Activated T-cell treated with anti-CD3 and anti-CD28 coated beads, Interleukin-2, amount 50 U/mL, for 72 hours (primary cell): ENCODE data around the gene FBRSL1. TPM values are rescaled to one million over a fixed set of nuclear protein-coding genes. Genes with fewer than 3 reads are reported as not detected.
"Not testable (repeated sequence)": the region's sequence is repeated elsewhere in the genome, so short reads cannot be mapped to it uniquely, and the experiment has no call there.

Source experiments
- ATAC-seq, 2 donors: fragments of 150-1000 bp; cut with Tn5 transposase; replicated peaks in 1 of 2; 2 replicates each; pipeline ENCODE4 v1.10.0; 2021; ENCODE audit warnings: moderate library complexity in 2 of 2, mild to moderate bottlenecking in 1 of 2
- DNase-seq, 2 donors: peaks; one replicate each; pipeline ENCODE4 v3.0.0; 2021 to 2022; ENCODE audit warnings: mixed read lengths in 1 of 2
- H3K27ac Mint-ChIP-seq: one replicate; pipeline ENCODE4 v1.8.0; 2022; ENCODE audit warnings: mild to moderate bottlenecking, moderate library complexity, mixed read lengths
- H3K27me3 Mint-ChIP-seq: one replicate; pipeline ENCODE4 v1.8.0; 2022; ENCODE audit warnings: low read depth, mixed read lengths
- H3K36me3 Mint-ChIP-seq, 2 donors: one replicate each; pipeline ENCODE4 v1.8.0; 2022; ENCODE audit warnings: mixed read lengths in 2 of 2, mild to moderate bottlenecking in 1 of 2; ENCODE audit not compliant: insufficient read depth in 2 of 2
- H3K4me1 Mint-ChIP-seq: one replicate; pipeline ENCODE4 v1.8.0; 2022; ENCODE audit warnings: low read depth, mixed read lengths
- H3K4me3 Mint-ChIP-seq, 2 donors: one replicate each; pipeline ENCODE4 v1.8.0; 2022; ENCODE audit warnings: mild to moderate bottlenecking in 2 of 2, mixed read lengths in 2 of 2, moderate library complexity in 2 of 2
- H3K9me3 Mint-ChIP-seq, 2 donors: one replicate each; pipeline ENCODE4 v1.8.0; 2022; ENCODE audit warnings: mixed read lengths in 2 of 2
- total RNA-seq, 2 donors: library from RNA; stranded (reverse); gene quantifications; one replicate each; pipeline ENCODE4 v1.2.3, GENCODE V29; 2022

Gene FBRSL1
- total RNA-seq, 2 donors from 2014 or later: 37.0 to 42.7 TPM

DNA sequence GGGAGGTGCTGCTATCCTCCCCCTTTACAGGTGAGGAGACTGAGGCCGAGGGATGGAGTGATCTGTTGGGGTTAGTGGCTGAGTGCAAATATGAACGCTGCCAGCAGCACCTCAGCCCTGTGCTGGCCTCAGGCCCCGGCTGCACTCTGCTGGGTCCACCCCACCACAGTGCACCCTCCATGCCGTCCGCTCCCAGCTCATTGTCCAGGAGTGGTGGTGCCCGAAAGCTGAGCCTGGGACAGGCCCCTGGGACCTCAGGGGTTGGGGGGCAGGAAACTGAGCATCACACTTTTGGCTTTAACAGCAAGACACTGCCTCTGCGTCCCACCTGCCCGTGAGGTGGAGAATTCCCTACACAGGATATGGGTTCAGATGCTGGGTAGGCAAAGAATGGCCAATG, 31.5 kb upstream of the FBRSL1 start:
- H3K4me1 Mint-ChIP-seq: no peaks in the 10 kb centered on the region
- DNase-seq (no peak), ATAC-seq (no peak)
- H3K27me3 Mint-ChIP-seq: no peaks in the 10 kb centered on the region
- H3K36me3 Mint-ChIP-seq: no peaks in the 10 kb centered on the region
- H3K4me3 Mint-ChIP-seq: no peak overlapping the region
- H3K27ac Mint-ChIP-seq: no peak overlapping the region
- peaks cover 2 to 9% of the 10 kb centered on the region in 2 donors for H3K9me3 Mint-ChIP-seq

DNA sequence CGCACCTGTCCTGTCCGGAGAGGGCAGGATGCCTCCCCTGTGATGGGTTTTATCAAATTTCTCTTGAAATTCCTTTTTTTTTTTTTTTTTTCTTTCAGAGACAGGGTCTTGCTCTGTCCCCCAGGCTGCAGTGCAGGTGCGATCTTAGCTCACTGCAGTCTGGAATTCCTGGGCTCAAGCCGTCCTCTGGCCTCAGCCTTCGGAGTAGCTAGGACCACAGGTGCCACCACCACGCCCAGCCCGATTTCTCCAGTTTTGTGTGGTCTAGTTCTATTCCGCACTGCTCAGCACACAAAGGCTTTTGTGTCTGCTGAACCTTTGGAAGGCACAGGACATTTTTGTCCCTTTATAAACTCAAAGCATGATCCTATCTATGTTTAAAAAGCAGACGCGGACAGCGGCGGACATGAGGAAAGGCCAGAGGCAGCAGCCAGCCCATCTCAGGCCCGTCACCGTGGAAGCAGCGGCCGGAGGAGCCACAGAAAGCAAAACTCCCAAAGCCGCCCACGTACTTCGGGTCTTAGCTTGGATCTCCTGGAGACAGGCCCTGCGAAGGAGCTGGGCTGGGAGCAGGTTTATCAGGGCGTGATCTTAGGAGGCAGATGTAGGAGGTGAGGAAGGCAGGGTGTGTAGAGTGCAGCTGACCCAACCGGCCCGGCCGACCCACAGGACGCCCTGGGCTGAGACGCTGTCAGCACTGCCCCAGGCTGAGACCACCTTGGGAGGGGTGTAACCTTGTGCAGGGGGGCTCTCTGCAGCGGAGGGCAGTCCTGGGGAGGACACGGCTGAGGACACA, 30.9 kb upstream of the FBRSL1 start:
- Mint-ChIP-seq H3K4me3 (no peak overlapping the region), H3K9me3 (peaks cover 2 to 9% of the 10 kb centered on the region in 2 donors), H3K4me1 (no peaks in the 10 kb centered on the region), H3K27ac (no peak overlapping the region), H3K27me3 (no peaks in the 10 kb centered on the region), H3K36me3 (no peaks in the 10 kb centered on the region)
- DNase-seq: no peak
- no peak for ATAC-seq

DNA sequence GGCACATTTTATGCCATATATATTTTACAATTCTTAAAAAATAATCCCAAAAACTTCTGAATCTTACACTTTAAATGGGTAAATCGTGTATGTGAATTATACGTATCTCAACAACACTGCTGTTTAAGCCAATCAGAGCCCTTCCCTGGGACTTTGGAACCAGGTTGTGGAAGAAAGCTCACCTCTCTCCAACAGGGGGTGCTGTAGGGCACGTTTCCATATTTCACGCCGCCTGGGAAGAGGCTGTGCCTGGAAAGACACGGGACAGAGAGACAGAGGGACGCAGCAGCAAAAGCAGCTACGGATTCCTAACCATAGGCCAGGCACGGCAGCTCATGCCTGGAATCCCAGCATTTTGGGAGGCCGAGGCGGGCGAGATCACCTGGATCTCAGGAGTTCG, 29.4 kb upstream of the FBRSL1 start:
- Mint-ChIP-seq H3K4me3 (no peak overlapping the region), H3K9me3 (peaks cover 2 to 5% of the 10 kb centered on the region in 2 donors), H3K4me1 (no peaks in the 10 kb centered on the region), H3K36me3 (no peaks in the 10 kb centered on the region), H3K27ac (no peak overlapping the region), H3K27me3 (no peaks in the 10 kb centered on the region)
- ATAC-seq (no peak), DNase-seq (no peak)

DNA sequence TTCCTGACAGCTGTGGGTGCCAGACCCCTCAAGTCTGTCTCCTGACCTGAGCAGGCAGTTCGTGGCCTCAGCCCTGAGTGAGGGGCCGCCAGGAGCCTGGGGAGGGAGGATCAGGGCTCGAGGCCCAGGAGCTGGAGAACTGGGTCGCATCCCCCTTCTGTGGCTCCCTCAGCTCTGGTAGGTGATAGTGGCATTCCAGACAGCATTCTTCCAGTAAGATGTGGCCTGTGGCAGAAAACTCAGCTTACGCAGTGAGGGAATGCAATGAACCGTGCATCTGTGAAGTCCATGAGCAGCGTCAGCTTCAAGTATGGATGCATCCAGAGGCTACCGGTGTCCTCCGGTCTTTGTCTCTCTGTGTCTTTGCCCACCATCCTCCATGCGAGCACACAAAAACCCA, 28.4 kb upstream of the FBRSL1 start:
- H3K9me3 Mint-ChIP-seq: no peaks in the 10 kb centered on the region
- ATAC-seq: no peak
- no peaks in the 10 kb centered on the region for H3K4me1 Mint-ChIP-seq
- no peak for DNase-seq
- no peaks in the 10 kb centered on the region for H3K36me3 Mint-ChIP-seq
- no peak overlapping the region for H3K27ac Mint-ChIP-seq
- H3K4me3 Mint-ChIP-seq: no peak overlapping the region
- no peaks in the 10 kb centered on the region for H3K27me3 Mint-ChIP-seq

DNA sequence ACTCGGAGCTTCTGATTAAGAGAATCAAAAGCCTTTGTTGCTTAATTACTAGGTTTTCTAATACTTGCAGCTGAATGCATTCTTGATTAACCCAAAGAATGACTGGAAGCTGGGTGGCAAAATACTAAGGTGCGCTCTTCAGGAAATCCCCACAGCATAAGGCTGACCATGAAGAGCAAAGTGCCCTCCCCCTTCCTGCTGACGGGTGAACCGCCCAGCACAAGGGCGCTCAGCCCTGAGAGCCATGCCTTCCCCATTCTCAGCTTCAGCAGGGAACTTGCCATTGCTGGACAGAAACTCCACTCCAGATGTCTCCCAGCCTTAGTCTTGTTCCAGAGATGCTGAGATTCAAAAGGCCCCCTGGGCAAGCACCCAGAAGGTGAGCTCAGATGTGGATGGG, 27.2 kb upstream of the FBRSL1 start:
- Mint-ChIP-seq H3K27me3 (no peaks in the 10 kb centered on the region), H3K4me3 (no peak overlapping the region), H3K4me1 (peaks cover 2% of the 10 kb centered on the region), H3K27ac (no peak overlapping the region), H3K9me3 (no peaks in the 10 kb centered on the region), H3K36me3 (no peaks in the 10 kb centered on the region)
- ATAC-seq (no peak), DNase-seq (no peak)

DNA sequence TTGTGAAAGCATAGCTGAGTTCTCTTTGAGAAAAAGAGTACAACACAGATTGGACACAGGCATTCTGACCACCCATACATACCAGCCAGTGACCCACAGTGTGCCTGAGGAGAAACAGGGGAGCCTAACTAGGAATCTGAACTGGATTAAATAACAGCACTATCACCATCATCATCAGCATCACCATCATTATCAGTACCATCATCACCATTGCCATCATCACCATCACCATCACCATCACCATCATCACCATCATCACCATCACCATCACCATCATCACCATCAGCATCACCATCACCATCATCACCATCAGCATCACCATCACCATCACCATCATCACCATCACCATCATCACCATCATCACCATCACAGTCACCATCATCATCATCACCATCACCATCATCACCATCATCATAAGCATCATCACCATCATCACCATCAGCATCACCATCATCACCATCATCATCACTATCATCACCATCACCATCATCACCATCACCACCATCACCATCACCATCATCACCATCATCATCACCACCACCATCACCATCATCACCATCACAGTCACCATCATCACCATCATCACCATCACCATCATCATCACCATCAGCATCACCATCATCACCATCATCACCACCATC, 26.5 kb upstream of the FBRSL1 start:
- H3K27me3 Mint-ChIP-seq, H3K9me3 Mint-ChIP-seq, H3K36me3 Mint-ChIP-seq: not testable (repeated sequence)

DNA sequence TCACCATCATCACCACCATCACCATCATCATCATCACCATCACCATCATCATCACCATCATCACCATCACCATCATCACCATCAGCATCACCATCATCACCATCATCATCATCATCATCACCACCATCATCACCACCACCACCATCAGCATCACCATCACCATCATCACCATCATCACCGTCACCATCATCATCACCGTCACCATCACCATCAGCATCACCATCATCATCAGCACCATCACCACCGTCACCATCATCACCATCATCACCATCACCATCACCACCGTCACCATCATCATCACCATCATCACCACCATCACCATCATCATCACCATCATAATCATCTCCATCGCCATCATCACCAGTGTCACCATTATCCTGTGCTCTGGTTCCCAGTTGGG, 25.6 kb upstream of the FBRSL1 start:
- H3K27me3 Mint-ChIP-seq, DNase-seq, H3K27ac Mint-ChIP-seq, H3K9me3 Mint-ChIP-seq, ATAC-seq, H3K36me3 Mint-ChIP-seq, H3K4me3 Mint-ChIP-seq: not testable (repeated sequence)
- H3K4me1 Mint-ChIP-seq: peaks cover 15% of the 10 kb centered on the region

More for the DNA sequence above, 26.5 kb upstream of the FBRSL1 start:
- H3K27ac Mint-ChIP-seq, H3K4me1 Mint-ChIP-seq, ATAC-seq, DNase-seq, H3K4me3 Mint-ChIP-seq: not testable (repeated sequence)

DNA sequence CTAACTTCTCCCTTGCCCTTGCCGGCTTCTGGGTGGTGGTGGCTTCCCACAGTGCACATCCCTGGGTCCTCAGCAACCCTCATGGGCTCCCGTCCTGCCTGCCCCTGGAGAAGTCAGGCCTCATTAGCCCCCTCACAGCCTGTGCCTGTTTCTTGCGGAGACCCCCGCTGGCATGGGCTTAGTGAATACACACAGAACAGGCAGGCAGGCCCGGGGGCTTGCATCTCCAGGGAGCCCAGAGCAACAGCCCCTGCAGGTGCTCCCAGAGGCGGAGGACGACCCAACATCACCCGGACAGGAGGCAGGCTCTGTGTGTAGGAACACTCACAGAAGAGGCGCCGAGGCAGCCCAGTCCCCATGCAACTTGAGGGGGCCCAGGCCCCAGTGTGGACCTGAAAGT, 25.1 kb upstream of the FBRSL1 start:
- Mint-ChIP-seq H3K36me3 (no peaks in the 10 kb centered on the region), H3K9me3 (no peaks in the 10 kb centered on the region), H3K27me3 (peaks cover 8% of the 10 kb centered on the region), H3K27ac (no peak overlapping the region), H3K4me1 (peaks cover 20% of the 10 kb centered on the region), H3K4me3 (no peak overlapping the region)
- DNase-seq: no peak
- no peak for ATAC-seq

DNA sequence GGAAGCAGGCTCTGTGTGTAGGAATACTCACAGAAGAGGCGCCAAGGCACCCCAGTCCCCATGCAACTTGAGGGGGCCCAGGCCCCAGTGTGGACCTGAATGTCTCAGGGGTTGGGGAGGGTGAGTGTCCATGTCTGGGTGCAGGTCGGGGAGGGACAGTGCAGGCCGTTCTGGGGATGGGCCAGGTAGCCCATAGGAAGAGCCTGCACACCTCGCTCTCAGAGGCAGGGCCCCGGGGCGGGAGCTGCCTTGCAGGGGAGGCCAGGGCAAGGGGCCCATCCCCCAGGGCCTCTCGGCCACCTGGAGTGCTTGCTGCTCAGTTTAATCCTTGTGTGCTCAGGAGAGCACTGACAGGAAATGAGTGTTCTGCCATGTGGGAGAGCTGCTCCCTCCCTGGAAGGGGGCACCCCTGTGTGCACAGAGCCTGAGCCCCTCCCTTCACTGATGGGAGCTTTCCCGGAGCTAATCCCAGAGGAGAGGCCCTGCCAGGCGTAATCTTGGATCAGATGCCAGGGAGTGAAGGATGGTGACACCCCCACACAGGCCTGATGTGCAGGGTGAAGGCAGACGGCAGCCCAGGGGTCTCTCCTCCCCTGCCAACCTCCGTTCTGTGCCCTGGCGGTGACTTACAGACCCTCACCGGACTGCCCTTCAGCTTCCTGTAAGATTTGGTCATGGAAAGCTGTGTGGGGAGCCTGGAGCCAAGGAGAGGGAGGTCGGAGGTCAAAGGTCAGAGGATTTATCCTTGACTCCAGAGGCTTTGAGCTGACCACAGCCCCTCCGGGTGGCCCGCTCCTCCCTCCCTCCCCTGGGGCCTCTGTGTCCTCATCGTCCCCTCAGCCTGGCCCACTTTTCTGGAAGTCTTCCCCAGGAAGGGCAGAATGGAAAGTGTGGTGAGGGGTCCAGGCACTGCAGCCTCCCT, 24.4 kb upstream of the FBRSL1 start:
- no peak for ATAC-seq
- Mint-ChIP-seq H3K9me3 (no peaks in the 10 kb centered on the region), H3K27ac (no peak overlapping the region), H3K36me3 (no peaks in the 10 kb centered on the region), H3K27me3 (peaks cover 12% of the 10 kb centered on the region), H3K4me1 (peaks cover 26% of the 10 kb centered on the region), H3K4me3 (no peak overlapping the region)
- DNase-seq: no peak

DNA sequence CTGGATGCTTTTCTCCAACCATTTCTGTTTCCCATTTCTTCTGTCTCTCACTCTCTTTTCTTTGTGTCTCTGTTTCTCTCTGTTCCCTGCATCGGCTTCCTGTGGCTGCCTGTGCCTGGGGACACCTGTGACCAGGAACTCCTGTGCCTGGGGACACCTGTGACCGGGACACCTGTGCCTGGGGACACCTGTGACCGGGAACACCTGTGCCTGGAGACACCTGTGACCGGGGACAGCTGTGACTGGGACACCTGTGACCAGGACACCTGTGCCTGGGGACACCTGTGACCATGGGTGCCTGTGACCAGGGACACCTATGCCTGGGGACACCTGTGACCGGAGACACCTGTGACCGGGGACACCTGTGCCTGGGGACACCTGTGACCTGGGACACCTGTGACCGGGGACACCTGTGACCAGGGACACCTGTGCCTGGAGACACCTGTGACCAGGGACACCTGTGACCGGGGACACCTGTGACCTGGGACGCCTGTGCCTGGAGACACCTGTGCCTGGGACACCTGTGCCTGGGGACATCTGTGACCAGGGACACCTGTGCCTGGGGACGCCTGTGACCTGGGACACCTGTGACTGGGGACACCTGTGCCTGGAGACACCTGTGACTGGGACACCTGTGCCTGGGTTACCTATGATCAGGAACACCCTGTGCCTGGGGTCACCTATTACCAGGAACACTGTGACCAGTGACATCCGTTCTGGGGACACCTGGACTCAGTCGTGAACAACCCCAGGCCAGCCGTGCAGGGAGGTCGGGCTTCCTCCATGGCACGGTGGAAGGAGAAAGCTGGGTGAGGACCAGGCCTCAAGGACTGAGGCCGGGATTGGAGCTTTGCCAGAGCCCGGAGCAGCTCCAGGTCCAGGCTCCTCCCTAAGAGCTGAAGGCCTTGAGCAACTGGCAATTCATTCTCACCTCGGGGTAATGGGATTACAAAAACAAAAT, 23.4 kb upstream of the FBRSL1 start:
- Mint-ChIP-seq H3K36me3 (no peaks in the 10 kb centered on the region), H3K9me3 (no peaks in the 10 kb centered on the region), H3K27me3 (peaks cover 12% of the 10 kb centered on the region), H3K27ac (no peak overlapping the region), H3K4me3 (no peak overlapping the region), H3K4me1 (peaks cover 33% of the 10 kb centered on the region)
- no peak for ATAC-seq
- no peak for DNase-seq

DNA sequence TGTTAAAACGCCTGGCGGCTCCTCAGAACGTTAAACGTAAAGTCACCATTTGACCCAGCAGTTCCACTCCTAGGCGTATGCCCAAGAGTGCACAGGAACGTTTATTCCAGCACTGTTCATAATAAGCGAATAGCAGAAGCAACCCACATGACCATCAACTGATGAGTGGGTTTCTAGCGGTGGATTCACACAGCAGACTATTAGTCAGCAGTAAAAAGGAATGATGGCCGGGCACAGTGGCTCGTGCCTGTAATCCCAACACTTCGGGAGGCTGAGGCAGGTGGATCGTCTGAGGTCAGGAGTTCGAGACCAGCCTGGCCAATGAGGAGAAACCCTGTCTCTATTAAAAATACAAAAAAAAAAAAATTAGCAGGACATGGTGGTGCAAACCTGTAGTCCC, 22.4 kb upstream of the FBRSL1 start:
- no peak overlapping the region for H3K4me3 Mint-ChIP-seq
- H3K27me3 Mint-ChIP-seq: peaks cover 12% of the 10 kb centered on the region
- DNase-seq: no peak
- ATAC-seq: no peak
- H3K9me3 Mint-ChIP-seq: no peaks in the 10 kb centered on the region
- H3K4me1 Mint-ChIP-seq: peaks cover 35% of the 10 kb centered on the region
- H3K36me3 Mint-ChIP-seq: no peaks in the 10 kb centered on the region
- no peak overlapping the region for H3K27ac Mint-ChIP-seq

DNA sequence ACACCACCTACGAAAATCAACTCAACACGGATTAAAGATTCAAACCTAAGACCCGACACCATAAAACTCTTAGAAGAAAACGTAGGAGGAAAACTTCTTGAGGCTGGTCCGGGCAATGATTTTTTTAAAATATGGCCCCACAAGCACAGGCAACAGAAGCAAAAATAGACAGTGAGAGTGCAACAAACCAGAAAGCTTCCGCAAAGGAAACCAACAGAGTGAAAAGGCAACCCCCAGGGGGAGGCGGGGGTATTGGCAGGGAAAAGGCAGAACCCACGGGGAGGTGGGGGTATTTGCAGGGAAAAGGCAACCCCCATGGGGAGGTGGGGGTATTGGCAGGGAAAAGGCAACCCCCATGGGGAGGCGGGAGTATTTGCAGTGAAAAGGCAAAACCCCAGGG, 20.5 kb upstream of the FBRSL1 start:
- no peak overlapping the region for H3K27ac Mint-ChIP-seq
- H3K27me3 Mint-ChIP-seq: peaks cover 12% of the 10 kb centered on the region
- ATAC-seq (peak in 1 of 2 donors; percentile 16), DNase-seq (no peak)
- H3K4me3 Mint-ChIP-seq: peak overlapping the region; percentile 52 to 68
- H3K4me1 Mint-ChIP-seq: peaks cover 35% of the 10 kb centered on the region
- H3K36me3 Mint-ChIP-seq: no peaks in the 10 kb centered on the region
- no peaks in the 10 kb centered on the region for H3K9me3 Mint-ChIP-seq
